Thyroid gland (tissue), 4 donors: ENCODE results near the gene LRMDA.

Experiments used
- POLR2A ChIP-seq, 2 donors: fragments of 450-650 bp; IDR thresholded peaks; one replicate each; pipeline ENCODE4 v1.6.1; 2017; ENCODE audit warnings: antibody characterized with exemption in 2 of 2, mild to moderate bottlenecking in 2 of 2, moderate library complexity in 1 of 2
- TF ChIP-seq, protein P1 (sequence below), 6 experiments: fragments of 200-600 bp in 3 of 6; fragments of 450-650 bp in 3 of 6; sonication (generic) in 3 of 6; IDR thresholded peaks; one replicate each; pipeline ENCODE4 v1.5.1; 2016 to 2019; ENCODE audit warnings: antibody characterized with exemption in 6 of 6, mild to moderate bottlenecking in 2 of 6, inconsistent platforms in 1 of 6, moderate library complexity in 1 of 6

DNA sequence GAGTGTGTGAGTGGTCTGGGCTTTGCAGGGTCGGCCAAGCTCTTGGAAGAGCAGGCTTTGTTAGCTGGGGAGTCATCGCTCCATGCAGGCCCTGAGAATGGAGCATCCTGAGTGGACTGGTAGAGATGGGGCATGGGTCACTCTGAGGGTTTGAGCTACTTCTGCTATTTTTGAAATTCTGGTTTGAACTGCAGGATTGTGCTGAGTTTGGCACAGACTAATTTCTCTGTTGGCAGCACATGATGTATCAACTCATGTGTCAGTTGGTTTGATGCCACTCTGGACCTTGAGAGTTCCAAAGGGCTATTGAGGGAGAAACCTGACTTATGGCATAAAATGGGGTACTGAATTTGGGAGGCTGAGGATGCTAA, 56.3 kb downstream of the LRMDA start:
- no peak for TF ChIP-seq POLR2A (IDR thresholded peaks at IDR 0.05)
- TF ChIP-seq, protein P1, sequence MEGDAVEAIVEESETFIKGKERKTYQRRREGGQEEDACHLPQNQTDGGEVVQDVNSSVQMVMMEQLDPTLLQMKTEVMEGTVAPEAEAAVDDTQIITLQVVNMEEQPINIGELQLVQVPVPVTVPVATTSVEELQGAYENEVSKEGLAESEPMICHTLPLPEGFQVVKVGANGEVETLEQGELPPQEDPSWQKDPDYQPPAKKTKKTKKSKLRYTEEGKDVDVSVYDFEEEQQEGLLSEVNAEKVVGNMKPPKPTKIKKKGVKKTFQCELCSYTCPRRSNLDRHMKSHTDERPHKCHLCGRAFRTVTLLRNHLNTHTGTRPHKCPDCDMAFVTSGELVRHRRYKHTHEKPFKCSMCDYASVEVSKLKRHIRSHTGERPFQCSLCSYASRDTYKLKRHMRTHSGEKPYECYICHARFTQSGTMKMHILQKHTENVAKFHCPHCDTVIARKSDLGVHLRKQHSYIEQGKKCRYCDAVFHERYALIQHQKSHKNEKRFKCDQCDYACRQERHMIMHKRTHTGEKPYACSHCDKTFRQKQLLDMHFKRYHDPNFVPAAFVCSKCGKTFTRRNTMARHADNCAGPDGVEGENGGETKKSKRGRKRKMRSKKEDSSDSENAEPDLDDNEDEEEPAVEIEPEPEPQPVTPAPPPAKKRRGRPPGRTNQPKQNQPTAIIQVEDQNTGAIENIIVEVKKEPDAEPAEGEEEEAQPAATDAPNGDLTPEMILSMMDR (IDR thresholded peaks at IDR 0.05), result no peak
